ENCODE results near the gene ZNF808.

Gene ZNF808

GRCh38 chr19:52600639-52601024 is 73.2 kb downstream of the ZNF808 start:
- no peak for DNase-seq

DNA sequence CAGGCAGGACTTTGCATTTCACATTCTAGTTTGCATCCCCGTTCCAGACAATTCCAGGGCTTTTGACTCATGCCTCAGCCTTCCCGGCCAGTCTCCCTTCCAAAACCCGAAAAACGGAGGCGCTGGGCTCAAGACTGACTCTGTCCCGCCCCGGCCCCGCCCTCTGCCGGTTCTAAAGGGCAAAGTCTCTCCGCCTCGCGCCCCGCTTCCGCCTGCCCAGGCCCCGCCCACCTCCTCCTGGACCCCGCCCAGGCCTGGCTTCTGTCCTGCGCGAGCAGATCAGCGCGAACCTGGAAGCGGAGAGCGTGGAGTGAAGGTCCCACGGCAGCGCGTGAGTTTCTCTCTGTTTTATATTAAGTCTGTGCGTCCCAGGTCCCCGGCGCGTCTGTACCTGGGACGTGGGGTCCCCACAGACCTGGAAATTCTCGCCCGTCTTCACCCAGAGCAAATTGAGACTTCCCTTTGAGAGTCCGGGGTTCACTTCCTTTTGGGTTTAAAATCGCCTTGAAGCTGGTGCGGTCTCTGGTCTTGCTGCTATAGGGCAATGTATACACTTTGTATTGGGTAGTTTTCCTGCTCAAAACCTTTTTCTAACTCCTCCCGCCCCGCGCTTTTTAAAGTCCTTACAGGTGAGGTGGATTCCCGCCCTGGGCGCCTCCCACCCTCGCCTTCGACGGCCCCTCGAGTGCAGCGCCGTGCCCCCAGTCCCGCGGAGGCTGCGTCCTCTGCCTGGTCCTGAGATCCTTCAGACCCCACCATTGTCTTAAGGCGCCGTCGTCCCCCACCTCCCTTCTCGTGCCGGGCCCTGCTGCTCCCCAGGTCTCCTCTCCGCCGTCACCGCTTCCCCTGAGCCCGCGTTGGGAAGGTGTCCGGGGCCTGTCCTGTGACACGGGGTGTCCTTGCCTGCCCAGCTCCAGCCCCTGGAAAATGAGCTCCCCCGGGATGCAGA is 73.8 kb downstream of the ZNF808 start:
- peak; percentile 95 for DNase-seq

DNA sequence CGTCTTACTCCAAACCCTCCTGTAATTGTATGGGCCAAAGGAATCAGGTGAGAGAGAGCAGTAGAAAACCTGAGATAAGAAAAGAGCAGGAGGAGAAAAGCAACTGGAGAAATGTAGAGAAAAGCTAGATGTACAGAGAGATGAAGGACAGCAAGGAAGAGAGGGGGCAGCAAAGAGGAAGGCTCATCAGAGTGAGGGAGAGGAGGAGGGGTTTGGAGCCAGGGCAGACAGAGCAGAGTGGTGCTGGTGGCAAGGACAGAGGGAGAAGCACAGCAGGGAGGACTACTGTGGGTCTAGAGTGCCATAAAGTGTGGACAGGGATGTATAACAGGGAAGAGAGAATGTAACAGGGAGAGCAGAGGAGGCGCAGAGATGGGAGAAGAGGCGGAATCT is 74.5 kb downstream of the ZNF808 start:
- DNase-seq: peak; percentile 41

- DNase-seq: no peak
Observed at GRCh38 chr19:52602941-52603340, 75.5 kb downstream of the ZNF808 start.

GRCh38 chr19:52603558-52604207 is 76.2 kb downstream of the ZNF808 start:
- DNase-seq: no peak

Data from OCI-M1 (cell line).